HG03442 (cell line): ENCODE measurements around the gene ZNF407.
A peak's percentile ranks its signal among the peaks of the same experiment; 100 is the strongest.

Source experiments
- ATAC-seq: cut with Tn5 transposase; IDR thresholded peaks from one replicate; pipeline ENCODE4 v1.9.1; 2021; ENCODE audit warnings: mild to moderate bottlenecking, moderate library complexity; ENCODE audit not compliant: unreplicated experiment

ZNF407 gene

DNA sequence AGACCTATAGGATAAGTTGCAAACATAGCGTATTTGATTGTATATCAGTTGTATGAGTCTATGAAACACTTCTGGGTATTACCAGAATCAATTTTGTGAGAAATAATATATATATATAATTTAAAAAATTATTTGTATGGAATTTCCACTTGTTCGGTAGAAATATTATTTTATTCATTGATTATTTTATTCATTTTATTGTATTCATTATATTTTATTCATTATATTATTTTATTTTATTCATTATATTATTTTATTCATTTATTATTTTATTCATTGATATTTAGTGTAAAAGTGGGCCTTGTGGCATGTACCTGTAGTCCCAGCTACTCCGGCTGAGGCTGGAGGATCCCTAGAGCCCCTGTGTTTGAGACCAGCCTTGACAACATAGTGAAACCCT, 268.9 kb downstream of the ZNF407 start:
- no peak for ATAC-seq

DNA sequence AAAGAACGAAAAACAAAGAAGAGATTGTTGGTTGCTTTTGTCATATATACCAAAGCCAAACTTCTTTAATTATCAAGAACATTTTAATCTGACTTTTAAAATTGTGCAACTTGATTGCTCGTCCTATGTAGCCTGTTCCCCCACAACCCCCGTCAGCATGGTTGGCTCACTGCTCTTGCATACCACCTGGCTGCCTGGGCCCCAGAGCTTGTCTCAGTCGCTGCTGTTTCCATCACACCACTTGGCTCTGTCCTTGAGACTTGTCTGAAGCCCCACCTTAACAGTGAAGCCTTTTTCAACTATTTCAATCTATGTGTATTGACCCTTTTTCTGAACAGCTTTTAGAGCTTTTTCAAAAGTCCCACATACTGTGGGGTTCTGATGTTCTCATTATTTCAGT, 270.8 kb downstream of the ZNF407 start:
- no peak for ATAC-seq

DNA sequence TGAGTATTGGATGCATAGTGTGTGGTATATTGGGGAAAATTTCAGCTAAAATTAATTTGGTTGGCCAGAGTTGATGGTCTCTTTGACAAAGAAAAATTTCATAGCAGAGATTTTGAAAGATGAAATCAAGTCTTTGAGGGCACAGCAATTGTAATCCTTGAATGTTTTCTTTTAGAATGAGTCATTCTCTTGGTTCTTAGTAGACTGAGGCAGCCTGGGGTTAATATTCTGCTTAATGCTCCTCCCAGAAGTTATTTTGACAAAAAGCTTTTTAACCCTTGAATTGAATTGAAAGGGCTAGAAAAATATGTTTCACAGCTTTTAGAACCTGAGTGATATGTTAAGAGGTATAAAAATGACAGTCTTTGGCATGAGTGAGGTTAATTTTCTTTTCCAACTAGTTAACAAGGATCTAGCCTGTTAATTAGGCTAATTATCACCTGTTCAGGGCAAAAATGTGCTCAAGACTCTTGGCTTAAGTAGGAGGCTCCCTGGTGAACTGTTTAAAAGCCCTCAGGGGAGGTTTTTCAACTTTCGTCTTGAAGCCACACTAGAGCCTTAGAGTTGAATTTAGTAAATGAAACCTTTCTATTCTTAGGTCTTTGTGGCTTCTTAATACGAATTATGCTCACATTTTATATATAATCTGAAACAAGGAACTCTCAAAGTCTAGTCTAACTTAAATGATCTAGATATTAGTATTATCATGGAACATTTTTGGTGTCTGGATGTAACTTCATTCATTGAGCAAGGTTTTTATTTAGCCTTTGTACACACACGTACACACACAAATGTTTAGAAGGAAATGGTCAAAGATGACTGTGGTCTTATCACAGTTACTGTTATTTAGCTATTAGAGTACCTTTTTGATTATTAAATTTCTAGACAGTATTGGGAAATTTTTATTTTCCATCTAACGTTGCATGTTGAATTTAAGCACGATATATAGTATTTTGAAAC, 272.5 kb downstream of the ZNF407 start:
- peak; percentile 87 for ATAC-seq

DNA sequence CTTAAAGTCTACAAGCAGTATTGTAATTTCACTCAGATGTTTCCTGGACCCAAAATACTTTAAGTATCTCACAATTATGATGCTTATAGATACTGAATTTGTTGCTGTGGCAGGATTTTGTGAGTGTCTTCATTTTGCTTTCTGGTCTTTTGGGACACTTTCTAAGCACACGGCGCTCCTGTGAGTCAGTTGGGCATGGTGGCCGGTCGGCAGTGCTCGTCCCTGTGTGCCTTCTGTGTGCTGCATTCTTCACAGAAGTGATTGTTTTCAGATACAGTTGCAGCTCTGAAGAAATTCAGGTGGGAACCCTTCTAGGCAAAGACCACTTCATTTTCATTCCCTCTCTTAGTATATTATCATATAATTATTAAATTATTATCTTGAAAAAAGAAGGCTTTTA, 273.3 kb downstream of the ZNF407 start:
- no peak for ATAC-seq

DNA sequence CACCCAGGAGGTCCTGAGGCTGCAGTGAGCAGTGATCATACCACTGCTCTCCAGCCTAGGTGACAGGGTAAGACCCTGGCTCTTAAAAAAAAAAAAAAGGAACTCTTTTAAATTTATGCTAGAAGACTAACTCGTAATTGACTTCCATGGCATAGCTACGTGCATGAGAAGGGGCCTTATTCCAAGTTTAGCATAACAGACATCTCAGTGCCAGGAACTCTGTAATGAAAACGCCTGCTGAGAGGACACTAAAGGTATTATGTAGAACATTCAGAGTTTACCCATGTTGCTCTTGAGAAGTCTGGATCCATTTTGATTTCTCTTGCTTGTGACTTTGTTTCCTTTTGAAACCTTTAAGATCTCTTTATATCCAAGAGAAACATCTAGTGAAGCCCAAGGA, 276.0 kb downstream of the ZNF407 start:
- ATAC-seq = no peak

DNA sequence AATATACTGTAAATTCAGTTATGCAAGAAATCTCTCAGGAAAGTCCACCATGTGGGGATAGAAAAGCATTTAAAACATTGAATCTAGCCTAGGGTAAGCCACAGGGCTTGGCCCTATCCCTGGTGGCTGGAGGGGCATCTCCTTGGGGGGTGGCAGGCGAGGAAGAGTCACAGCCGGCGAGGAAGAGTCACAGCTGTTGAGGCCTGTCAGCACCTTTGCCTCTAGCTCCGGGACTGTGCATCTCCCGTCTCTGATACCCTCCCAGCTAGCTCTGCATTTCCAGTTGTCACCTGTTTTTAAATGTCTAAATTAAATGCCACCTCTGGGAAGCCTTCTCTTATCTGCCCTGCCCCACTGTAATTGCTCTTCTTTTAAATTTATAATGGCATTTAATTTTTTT, 276.7 kb downstream of the ZNF407 start:
- no peak for ATAC-seq

DNA sequence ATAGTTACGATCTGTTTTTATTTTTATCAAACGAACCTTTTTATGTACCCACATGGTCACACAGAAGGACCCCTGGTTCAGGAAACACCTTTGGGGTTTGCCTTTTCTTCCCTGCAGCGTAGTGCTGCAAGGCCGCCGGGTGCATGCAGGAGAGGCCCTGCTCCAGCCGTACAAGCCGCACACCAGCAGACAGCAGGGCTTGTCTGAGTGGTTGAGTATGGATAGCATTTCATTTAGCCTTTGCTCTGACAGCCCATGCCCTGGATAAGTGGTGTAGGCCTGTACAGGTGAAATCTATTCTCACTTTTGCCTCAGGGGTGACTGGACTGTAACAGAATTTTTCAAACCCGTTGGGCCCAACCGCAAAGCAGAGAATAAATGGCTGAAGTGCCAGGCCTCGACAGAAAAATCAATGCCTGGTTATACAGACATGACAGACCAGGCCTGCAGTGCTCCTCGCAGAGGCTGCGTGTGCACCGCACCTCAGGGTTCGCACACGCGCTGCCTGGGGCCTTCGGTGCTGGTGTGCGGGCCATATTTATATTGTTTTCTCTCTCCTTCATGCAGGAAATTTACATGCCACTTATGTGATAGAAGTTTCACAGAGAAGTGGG, 279.1 kb downstream of the ZNF407 start:
- ATAC-seq = no peak

DNA sequence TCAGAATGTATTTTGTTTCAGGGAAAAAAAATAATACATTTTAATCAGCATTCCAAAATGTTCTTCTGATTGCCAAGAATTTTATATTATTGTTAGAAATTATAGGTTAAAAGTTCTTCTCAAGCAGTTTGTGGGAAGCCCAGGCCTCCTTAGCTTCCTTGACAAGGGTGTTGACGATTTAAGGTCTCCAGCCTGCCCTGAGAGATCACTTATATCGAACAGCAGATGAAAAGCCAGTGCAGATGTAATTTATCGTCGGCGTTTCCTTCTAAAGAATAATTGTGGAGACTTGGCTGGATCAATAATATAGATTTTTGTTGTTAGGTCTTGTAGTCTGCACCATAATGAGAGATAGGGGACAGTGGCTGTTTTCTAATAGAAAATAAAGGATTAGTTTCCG, 280.6 kb downstream of the ZNF407 start:
- no peak for ATAC-seq

DNA sequence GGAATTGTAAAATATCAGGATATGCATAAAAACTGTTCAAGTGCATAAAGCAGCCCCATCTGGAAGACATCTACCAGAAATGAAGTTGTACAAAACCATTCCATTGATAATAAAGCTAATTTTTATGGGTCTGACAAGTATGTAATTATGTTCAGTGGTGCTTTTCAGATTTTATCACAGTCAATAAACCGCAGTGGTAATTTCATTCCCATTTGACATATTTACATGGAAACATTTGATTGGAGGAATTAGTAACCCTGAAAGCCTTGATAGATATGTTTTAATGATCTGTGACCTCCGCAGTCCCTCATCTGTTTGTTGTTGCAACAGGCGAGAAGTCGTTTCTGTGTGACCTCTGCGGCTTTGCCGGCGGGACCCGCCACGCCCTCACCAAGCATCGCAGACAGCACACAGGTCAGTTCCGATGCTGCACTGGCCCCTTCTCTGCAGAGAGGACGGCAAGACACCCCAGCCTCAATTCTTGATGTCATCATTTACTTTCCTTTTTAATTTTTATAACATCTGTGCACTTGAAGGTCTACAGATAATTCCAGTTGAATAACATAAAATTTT, 283.1 kb downstream of the ZNF407 start:
- ATAC-seq = no peak

DNA sequence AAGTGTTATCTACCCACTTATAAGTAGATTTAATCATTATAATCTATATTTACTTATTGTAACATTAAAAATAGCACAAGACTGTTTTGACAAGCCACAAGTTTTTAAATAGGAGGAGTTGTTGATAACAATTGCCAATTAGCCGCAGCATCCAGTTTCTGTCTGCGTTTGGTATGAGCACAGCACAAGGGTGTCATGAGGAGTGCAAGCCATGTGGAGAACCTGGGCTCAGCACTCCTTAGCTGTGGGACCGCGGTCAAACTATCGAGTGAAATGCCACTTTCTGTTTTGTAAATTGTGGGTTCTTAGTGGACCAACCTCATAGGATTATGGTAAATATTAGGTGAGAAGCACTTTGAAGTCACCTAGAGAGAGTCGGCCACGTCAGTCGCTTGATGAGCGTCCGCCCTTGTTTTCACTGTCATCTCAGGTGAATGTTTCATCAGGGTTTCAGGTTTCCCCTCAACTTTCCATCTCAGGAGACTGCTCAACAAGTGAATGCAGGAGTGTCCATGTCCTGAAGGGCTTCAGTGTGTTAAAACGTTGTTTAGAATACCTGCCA, 294.5 kb downstream of the ZNF407 start:
- ATAC-seq = no peak

DNA sequence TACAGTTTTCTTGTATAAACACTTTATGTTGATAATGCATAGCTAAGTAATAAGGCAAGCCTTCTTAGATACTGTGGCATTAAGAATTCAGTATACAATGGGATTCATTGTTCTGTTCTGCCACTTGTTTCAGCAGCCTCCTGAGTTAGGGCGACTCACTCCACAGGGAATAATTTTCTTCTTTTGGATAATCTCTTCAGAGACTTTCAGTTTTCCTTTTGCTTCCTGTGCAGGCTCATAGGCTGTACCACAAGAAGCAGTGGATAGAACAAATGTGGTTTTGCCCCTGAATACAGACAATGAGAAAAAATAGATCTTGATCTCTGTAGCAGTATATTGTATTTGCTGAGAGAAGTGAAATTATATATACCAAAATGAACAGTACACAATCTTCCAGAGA, 298.0 kb downstream of the ZNF407 start:
- no peak for ATAC-seq

DNA sequence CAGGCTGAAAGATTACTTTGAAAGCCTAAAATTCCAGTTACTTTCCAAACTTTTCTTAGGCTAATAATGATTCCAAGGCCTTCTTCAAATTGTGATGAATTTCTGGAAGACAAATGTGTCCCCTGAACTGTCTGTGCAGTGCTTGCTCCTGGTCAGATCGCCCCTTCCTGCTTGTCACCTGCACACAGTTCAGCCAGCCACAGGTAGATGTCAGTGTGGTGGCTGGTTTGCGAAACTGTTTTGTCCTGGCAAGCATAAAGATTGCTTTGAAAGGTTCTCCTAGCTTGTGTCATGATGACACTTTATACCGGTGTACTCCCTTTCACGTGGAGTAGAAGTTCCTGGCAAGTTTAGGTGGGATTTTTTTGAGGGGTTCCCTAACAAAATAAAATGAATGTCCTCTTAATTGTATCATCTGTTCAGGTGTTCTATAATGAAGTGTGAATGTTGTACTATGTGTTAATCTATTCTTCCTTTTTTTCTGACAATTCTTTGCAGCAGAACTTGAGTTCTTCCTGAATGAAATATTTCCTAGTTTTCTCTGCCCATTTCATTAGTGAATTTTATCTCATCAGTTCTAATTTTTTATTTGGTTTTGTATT, 298.8 kb downstream of the ZNF407 start:
- ATAC-seq = peak; percentile 78

DNA sequence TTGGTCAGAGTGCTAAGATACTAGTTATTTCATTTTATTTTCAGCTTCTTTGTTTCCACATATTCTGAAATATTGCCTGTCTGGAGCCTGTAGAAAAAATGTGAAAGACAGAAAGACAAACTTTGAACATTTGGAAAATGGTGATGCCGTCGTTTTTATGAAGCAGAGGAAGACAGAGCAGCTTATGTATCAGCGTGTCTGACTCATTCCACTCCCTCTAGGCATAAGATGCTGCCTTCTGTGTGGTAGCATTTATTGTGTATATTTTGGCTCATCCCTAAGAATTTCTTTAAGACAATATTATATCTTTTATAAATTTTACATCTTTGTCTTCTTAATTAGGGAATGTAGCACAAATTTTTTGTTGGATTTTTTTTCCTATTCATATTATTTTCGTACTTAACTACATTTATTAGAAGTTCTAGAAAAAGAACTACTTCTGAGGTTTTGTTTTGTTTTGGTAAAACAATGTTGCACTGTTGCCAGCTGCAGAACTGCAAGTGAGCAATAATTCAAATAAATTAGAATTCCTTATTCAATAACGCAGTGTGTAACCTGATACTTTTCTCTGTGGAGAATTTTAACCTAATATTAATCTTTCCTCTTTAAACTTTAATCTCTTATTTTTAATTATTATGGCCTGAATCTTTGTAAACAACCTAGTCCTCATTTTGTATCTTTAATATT, 300.4 kb downstream of the ZNF407 start:
- no peak for ATAC-seq

DNA sequence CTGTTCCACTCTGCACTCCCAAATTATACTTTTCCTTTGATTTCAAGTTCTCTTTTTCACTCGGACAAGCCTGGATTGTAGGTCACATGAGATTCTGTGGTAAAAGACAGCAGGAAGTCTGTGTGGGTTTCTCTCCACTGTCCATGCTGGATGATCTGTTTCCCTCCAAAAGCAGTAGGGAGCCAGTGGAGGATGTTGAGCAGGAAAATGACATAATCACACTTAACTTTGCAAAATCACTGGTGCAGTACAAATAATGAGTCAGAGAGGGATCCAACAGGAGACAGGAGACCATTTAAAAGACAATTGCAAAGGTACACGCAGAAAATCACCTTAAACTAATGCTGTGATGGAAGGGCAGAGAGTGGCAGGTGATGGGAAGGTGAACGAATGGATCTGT, 301.3 kb downstream of the ZNF407 start:
- ATAC-seq = no peak

DNA sequence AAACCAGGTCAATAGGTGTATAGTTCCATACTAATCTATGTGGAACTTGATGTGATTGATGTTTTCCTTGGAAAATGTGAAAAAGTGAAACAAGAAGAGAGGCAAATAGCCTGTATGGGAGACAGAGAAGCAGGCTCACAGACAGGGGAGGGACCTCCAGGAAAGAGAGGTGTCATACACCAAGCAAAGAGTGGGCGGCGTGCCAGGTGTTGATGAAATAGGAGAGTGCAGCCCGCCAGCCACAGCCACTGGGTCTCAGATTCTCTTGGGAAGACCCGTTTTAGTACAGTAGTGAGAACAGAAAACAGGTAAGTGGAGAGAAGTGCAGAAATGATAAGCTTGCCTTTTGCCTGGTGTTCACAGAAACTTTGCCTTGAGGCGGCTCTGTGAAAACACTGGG, 301.9 kb downstream of the ZNF407 start:
- ATAC-seq = no peak

DNA sequence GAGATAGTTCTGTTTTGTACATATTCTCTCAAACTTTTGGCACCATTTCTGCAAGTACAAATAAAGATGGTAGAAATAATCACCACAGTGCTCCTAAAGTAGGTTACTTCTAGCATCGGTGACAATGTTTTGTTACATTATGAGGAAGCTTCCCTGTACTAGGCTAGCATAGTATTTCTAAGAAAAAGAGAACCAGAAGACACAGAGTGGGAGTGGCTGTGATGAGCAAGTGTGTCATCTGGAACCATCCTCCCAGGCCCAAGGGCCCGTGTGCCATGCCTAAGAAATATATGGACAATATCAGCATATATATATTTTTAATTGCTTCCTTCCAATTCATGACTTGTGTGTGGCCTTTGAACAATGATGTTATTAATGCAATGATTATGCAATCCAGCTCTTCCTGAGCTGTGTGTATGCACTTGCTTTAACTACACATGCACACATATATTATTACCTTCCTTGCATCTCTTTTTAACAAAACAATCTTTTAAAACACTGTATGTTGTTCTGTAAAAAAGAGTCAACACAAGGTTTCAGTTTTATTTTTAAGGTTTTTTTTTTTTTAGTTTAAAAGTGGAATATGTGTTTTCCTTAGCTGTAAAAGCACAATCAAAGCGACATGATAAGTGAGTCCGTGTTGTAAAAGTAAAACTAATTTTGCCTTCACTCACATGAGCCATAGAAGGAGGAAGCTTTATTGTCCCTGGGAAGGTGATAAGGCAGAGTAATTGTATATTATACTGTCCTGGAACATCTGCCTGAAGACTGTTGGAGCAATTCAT, 303.9 kb downstream of the ZNF407 start:
- no peak for ATAC-seq

DNA sequence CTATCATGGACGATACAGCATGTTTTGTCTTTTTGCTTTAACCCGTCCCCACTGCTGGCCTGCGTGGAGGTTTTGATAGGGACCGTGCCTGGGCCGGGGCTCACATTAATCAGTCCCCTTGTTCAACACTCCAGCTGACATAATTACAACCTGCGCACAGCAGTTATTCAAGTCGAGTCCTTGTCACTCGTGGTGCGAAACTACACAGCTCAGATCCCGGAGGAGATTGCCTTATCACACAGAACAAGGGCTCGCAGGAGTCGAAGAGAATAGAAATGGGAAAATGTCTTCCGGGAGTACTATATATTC, 304.4 kb downstream of the ZNF407 start:
- no peak for ATAC-seq

DNA sequence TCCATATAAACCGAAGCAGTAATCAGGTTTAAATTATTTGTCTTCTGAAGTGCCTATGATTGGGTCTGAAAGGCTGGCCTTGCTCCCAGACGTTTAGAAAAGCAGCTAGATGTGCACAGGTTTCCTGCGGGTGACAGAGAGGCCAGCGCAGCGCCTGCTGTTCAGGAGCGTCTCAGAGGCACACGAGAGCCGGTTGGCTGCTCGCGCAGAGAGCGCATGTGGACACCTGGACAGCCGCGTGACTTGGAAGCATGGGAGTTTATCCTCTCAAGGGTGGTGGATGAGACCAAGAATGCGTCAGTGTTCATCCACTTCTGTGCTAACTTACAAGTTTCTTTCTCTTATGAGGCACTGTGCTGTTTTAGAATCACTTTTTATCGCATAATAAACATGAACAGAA, 307.6 kb downstream of the ZNF407 start:
- no peak for ATAC-seq

DNA sequence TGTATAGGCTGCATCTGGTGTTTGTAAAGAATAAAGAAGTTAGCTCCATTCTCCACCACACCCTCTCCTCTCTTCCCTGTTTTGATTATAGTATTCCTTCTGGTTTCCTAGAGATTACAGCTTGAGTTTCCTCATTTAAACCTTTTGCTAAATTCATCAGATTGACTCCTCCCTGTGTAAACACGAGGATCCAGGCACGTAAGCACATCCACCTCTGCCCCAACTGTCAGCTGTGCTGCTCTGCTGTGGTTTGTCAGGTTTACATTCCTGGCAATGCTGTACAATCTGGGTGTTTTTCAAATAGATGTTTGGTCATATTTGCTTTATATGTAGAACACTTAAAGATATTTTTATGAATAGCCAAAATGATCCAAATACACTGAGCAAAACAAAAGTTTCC, 308.5 kb downstream of the ZNF407 start:
- no peak for ATAC-seq

DNA sequence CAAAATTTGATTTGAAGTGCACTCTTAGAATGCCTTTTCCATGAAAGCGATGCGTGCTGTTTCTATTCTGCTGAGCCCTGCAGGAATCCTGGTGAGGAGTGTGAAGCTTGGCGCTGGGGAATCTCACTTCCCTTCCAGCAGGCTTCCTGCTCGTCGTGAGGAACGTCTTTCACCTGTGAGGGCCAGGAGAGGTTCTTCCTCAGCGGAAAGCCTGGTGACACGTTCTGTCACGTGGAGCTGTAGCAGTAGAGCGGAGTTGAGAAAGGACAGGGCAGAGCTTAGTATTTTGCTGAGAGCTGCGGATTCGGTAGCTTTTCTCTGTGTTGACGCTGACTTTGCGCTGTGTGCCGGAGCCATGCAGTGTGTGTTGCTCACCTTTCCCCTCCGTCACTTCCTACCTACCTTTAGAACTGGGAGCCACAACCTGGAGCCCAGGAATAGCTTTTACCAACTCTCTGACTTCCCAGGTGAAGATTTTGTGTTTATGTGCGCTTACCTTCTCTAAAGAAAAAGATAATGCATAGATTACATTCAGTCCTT, 316.5 kb downstream of the ZNF407 start:
- ATAC-seq = no peak
